Sigmoid colon (tissue), 7 donors: ENCODE results near the gene MCCC2. TPM values are rescaled to one million over a fixed set of nuclear protein-coding genes. Genes with fewer than 3 reads are reported as not detected.

Experiments used
- DNase-seq: peaks from one replicate; pipeline ENCODE4 v3.0.0-alpha.2; 2019
- H3K27ac ChIP-seq, 4 donors: fragments of 200-600 bp; sonication (generic); one replicate each; pipeline ENCODE4 v1.5.1; 2016 to 2019; ENCODE audit warnings: mild to moderate bottlenecking in 1 of 4
- H3K27me3 ChIP-seq, 3 donors: fragments of 200-600 bp; sonication (generic); one replicate each; pipeline ENCODE4 v1.5.1; 2019; ENCODE audit warnings: mild to moderate bottlenecking in 1 of 3
- H3K36me3 ChIP-seq, 4 donors: fragments of 200-600 bp; sonication (generic); one replicate each; pipeline ENCODE4 v1.5.1; 2016 to 2019
- H3K4me1 ChIP-seq, 4 donors: fragments of 200-600 bp; sonication (generic); one replicate each; pipeline ENCODE4 v1.5.1; 2017 to 2019
- H3K4me3 ChIP-seq, 4 donors: fragments of 200-600 bp; sonication (generic); one replicate each; pipeline ENCODE4 v1.5.1; 2017 to 2019; ENCODE audit warnings: mild to moderate bottlenecking in 2 of 4, moderate library complexity in 1 of 4
- H3K9me3 ChIP-seq, 4 donors: fragments of 200-600 bp in 3 of 4; sonication (generic) in 3 of 4; one replicate each; pipeline versions ENCODE4 v1.5.1 to v1.6.1; 2013 to 2019
- EP300 ChIP-seq, 4 donors: sonication (generic); formaldehyde crosslinking; IDR thresholded peaks; one replicate each; pipeline ENCODE4 v1.6.1; 2017; ENCODE audit warnings: antibody characterized with exemption in 4 of 4
- POLR2A ChIP-seq, 2 donors: fragments of 450-650 bp; IDR thresholded peaks; one replicate each; pipeline ENCODE4 v1.6.1; 2016; ENCODE audit warnings: antibody characterized with exemption in 2 of 2, mild to moderate bottlenecking in 2 of 2, moderate library complexity in 2 of 2
- POLR2AphosphoS5 ChIP-seq, 4 donors: sonication (generic); formaldehyde crosslinking; IDR thresholded peaks; one replicate each; pipeline ENCODE4 v1.6.1; 2017; ENCODE audit warnings: antibody characterized with exemption in 4 of 4
- WGBS, 2 donors: extraction: QIAGEN DNeasy Blood & Tissue Kit; methylation state at CpG; one replicate each; pipeline ENCODE4 v1.1.7; 2013; 5-methylcytosine and 5-hydroxymethylcytosine counted together
- intact Hi-C: fragments of 100-400 bp; cut with DNase I; formaldehyde crosslinking; loops from one replicate; pipeline ENCODE4 v1.15.1; 2023
- polyA plus RNA-seq, 3 donors: library from polyadenylated mRNA; stranded (reverse); fragments of 200-250 nt; gene quantifications; one replicate each; pipeline ENCODE4 v1.2.3, GENCODE V29; 2013
- total RNA-seq, 4 donors: library from RNA; depleted of rRNA; stranded (reverse); fragments of >200 nt; gene quantifications; one replicate each; pipeline ENCODE4 v1.1.0, GENCODE V29; 2016
- TF ChIP-seq, protein P1 (sequence below), 4 experiments: fragments of 450-650 bp in 3 of 4; fragments of 200-600 bp in 1 of 4; IDR thresholded peaks; one replicate each; pipeline ENCODE4 v1.5.1; 2016 to 2019; ENCODE audit warnings: antibody characterized with exemption in 4 of 4, mild to moderate bottlenecking in 3 of 4, moderate library complexity in 2 of 4
- donor health status: healthy with polysubstance abuse.
- donor health status: Bipolar disorder and iron deficiency.
- donor health status: healthy.

MCCC2 gene
- total and polyA plus RNA-seq, 7 donors = 17.6 to 44.2 (median 23.8) TPM

- intact Hi-C loops = no loop called here
- 90 to 91% methylated on average over 4 of the region's 4 CpGs for WGBS, 2 donors
- Histone ChIP-seq H3K9me3 (no peaks in the 10 kb centered on the region), H3K4me1 (peaks cover 0 to 16% (median 10%) of the 10 kb centered on the region in 4 donors), H3K4me3 (no peak overlapping the region), H3K27me3 (no peaks in the 10 kb centered on the region), H3K27ac (no peak overlapping the region), H3K36me3 (no peaks in the 10 kb centered on the region)
- no peak for TF ChIP-seq POLR2A (IDR thresholded peaks at IDR 0.05)
- no peak for TF ChIP-seq EP300 (IDR thresholded peaks at IDR 0.05)
- TF ChIP-seq, protein P1, sequence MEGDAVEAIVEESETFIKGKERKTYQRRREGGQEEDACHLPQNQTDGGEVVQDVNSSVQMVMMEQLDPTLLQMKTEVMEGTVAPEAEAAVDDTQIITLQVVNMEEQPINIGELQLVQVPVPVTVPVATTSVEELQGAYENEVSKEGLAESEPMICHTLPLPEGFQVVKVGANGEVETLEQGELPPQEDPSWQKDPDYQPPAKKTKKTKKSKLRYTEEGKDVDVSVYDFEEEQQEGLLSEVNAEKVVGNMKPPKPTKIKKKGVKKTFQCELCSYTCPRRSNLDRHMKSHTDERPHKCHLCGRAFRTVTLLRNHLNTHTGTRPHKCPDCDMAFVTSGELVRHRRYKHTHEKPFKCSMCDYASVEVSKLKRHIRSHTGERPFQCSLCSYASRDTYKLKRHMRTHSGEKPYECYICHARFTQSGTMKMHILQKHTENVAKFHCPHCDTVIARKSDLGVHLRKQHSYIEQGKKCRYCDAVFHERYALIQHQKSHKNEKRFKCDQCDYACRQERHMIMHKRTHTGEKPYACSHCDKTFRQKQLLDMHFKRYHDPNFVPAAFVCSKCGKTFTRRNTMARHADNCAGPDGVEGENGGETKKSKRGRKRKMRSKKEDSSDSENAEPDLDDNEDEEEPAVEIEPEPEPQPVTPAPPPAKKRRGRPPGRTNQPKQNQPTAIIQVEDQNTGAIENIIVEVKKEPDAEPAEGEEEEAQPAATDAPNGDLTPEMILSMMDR (IDR thresholded peaks at IDR 0.05) = no peak
- no peak for TF ChIP-seq POLR2AphosphoS5 (IDR thresholded peaks at IDR 0.05)
- DNase-seq = no peak
Measured at GRCh38 chr5:71582945-71583584, 4.1 kb upstream of the MCCC2 start.

DNA sequence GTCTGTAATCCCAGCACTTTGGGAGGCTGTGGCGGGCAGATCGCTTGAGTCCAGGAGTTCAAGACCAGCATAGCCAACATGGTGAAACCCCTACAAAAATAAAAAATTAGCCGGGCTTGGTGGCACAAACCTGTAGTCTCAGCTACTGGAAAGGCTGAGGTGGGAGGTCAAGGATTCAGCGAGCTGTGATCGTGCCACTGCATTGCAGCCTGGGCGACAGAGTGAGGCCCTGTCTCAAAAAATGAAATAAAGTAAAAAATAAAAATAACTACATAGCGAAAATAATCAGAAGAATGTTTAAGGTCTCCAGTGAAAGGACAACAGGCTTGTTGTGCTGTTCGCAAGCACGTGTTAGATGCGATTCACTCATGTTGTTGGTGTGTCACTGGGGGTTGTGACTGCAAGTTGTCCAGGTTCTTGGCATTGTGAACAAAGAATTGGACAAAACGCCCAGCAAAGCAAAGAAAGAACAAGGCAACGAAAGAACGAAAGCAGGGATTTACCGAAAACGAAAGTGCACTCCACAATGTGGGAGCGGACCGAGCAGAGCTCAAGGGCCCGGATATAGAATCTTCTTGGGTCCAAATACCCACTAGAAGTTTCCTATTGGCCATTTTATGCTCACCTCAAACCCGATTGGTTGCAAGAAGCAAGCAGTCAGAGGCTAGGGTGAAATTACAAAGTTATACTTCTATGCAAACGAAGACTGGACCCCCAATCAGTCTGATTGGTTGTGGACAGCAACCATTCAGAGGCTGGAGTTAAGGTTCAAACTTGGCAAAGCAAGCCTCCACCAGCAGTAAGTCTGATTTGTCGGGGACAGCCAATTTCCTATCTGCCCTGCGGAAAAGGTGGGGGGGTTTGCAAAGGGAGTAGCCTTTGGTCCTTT lies 844 bp upstream of the MCCC2 start:
- H3K27ac ChIP-seq = peak overlapping the region; percentile 78 to 86 (median 85)
- 85 to 87% methylated on average over 22 of the region's 22 CpGs for WGBS, 2 donors
- no peak for DNase-seq
- TF ChIP-seq EP300 (IDR thresholded peaks at IDR 0.05) (no peak), POLR2AphosphoS5 (IDR thresholded peaks at IDR 0.05) (no peak), POLR2A (IDR thresholded peaks at IDR 0.05) (no peak)
- TF ChIP-seq, protein P1 (IDR thresholded peaks at IDR 0.05) = no peak
- intact Hi-C loops = loop anchor here (2.0 kb wide), 1 partner anchor 723 kb away; no protein-coding TSS in a partner anchor
- no peaks in the 10 kb centered on the region for H3K27me3 ChIP-seq
- peak overlapping the region; percentile 74 to 89 (median 82) for H3K4me3 ChIP-seq
- no peaks in the 10 kb centered on the region for H3K36me3 ChIP-seq
- no peaks in the 10 kb centered on the region for H3K9me3 ChIP-seq
- H3K4me1 ChIP-seq = peaks cover 0 to 23% (median 18%) of the 10 kb centered on the region in 4 donors

GRCh38 chr5:71587766-71588532 lies 809 bp downstream of the MCCC2 start:
- no peak for TF ChIP-seq POLR2A (IDR thresholded peaks at IDR 0.05)
- TF ChIP-seq, protein P1 (IDR thresholded peaks at IDR 0.05) = no peak
- no peak for TF ChIP-seq EP300 (IDR thresholded peaks at IDR 0.05)
- no peak for TF ChIP-seq POLR2AphosphoS5 (IDR thresholded peaks at IDR 0.05)

DNA sequence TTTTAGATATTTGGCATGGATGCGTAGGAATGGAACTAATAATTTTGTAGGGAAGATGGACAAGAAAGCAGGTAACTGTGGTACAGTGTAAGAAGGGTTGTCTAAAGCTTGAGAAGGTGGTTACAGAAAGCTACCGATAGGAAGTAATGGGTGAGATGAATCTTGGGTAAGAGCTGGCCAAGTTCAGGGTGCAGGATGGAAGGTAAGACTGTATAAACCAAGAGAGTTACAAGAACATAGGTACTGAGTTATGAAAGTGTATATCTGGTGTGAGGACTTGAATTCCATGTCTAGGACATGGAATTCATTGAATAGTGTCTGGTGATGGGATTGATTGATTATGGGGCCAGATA lies 1.4 kb downstream of the MCCC2 start:
- intact Hi-C loops = no loop called here
- no peaks in the 10 kb centered on the region for H3K27me3 ChIP-seq
- 90 to 94% methylated on average over 2 of the region's 2 CpGs for WGBS, 2 donors
- peaks cover 0 to 23% (median 18%) of the 10 kb centered on the region in 4 donors for H3K4me1 ChIP-seq
- no peak for DNase-seq
- H3K4me3 ChIP-seq = no peak overlapping the region
- H3K36me3 ChIP-seq = no peaks in the 10 kb centered on the region
- no peak overlapping the region for H3K27ac ChIP-seq
- no peaks in the 10 kb centered on the region for H3K9me3 ChIP-seq
- TF ChIP-seq POLR2AphosphoS5 (IDR thresholded peaks at IDR 0.05) (no peak), POLR2A (IDR thresholded peaks at IDR 0.05) (no peak), EP300 (IDR thresholded peaks at IDR 0.05) (no peak)
- TF ChIP-seq, protein P1 (IDR thresholded peaks at IDR 0.05) = no peak

More at GRCh38 chr5:71587766-71588532, 809 bp downstream of the MCCC2 start:
- Histone ChIP-seq H3K4me3 (peak overlapping the region; percentile 74 to 89 (median 82)), H3K4me1 (peaks cover 0 to 23% (median 18%) of the 10 kb centered on the region in 4 donors), H3K9me3 (no peaks in the 10 kb centered on the region), H3K36me3 (no peaks in the 10 kb centered on the region), H3K27ac (peak overlapping the region; percentile 78 to 86 (median 85)), H3K27me3 (no peaks in the 10 kb centered on the region)
- WGBS, 2 donors = 57 to 67% methylated on average over 19 of the region's 19 CpGs
- DNase-seq = no peak
- intact Hi-C loops = loop anchor here (2.0 kb wide), 1 partner anchor 721 kb away; no protein-coding TSS in a partner anchor
